K562 (cell line): ENCODE data around the gene SEMA5A. TPM values are rescaled to one million over a fixed set of nuclear protein-coding genes. Genes with fewer than 3 reads are reported as not detected.

Source experiments
- AFF4 ChIP-seq: sonication (generic); formaldehyde crosslinking; IDR thresholded peaks from 2 replicates; pipeline ENCODE4 v1.8.0; 2023; ENCODE audit warnings: mild to moderate bottlenecking, missing genetic modification reagents
- CHCHD3 ChIP-seq: fragments of 250-450 bp; sonication (Bioruptor Pico); IDR thresholded peaks from 2 replicates; pipeline ENCODE4 v2.1.2; 2022; ENCODE audit warnings: mild to moderate bottlenecking
- HMGXB4 ChIP-seq: sonication (generic); formaldehyde crosslinking; IDR thresholded peaks from 2 replicates; pipeline ENCODE4 v1.8.1; 2023; ENCODE audit warnings: mild to moderate bottlenecking, missing genetic modification reagents
- NEUROD1 ChIP-seq: fragments of 150-350 bp; IDR thresholded peaks from 2 replicates; pipeline ENCODE4 v1.6.1; 2014; ENCODE audit warnings: borderline replicate concordance, low read length, low read depth; ENCODE audit not compliant: partially characterized antibody
- RBM34 ChIP-seq: fragments of 200-400 bp; formaldehyde crosslinking; IDR thresholded peaks from 2 replicates; pipeline ENCODE4 v1.6.1; 2018; ENCODE audit warnings: low read length, borderline replicate concordance; ENCODE audit not compliant: insufficient read depth
- ZNF174 ChIP-seq: fragments of 250-450 bp; sonication (Bioruptor Pico); IDR thresholded peaks from 2 replicates; pipeline ENCODE4 v1.4.0; 2020; ENCODE audit warnings: mild to moderate bottlenecking
- ZNF324 ChIP-seq: fragments of 250-450 bp; sonication (Bioruptor Pico); IDR thresholded peaks from 2 replicates; pipeline ENCODE4 v1.4.0; 2020; ENCODE audit warnings: mild to moderate bottlenecking
- ZNF76 ChIP-seq: fragments of 250-450 bp; sonication (Bioruptor Pico); IDR thresholded peaks from 2 replicates; pipeline ENCODE4 v1.4.0; 2020; ENCODE audit warnings: mild to moderate bottlenecking, moderate library complexity, borderline replicate concordance
- polyA plus RNA-seq, 8 experiments: library from polyadenylated mRNA; depleted of rRNA in 4 of 8; stranded (reverse) in 5 of 8; unstranded in 3 of 8; fragments of >200 nt; fragmentation: Nextera tagmentation in 2 of 8; fragmentation: Illumina TruSeq in 1 of 8; extraction: Ambion mirVana in 2 of 8; extraction: Trizol in 1 of 8; gene quantifications; 2 replicates each; pipeline versions ENCODE4 v1.2.1 to v1.2.3, GENCODE V29; 2011 to 2014; ENCODE audit warnings: inconsistent platforms in 1 of 8, missing spikeins in 1 of 8
- total RNA-seq, 7 experiments: library from RNA; depleted of rRNA in 6 of 7; stranded (reverse); fragments of >200 nt in 6 of 7; fragmentation: Illumina TruSeq in 2 of 7; extraction: Trizol in 2 of 7; gene quantifications; 2 replicates each; pipeline versions ENCODE4 v1.2.1 to v1.2.3, GENCODE V29; 2011 to 2021; ENCODE audit warnings: low replicate concordance in 1 of 7
- TF ChIP-seq, protein P1 (sequence below): fragments of 250-450 bp; sonication (Bioruptor Pico); IDR thresholded peaks from 2 replicates; pipeline ENCODE4 v1.4.0; 2020

SEMA5A gene
- total and polyA plus RNA-seq, 9 of the 15 experiments (the other 6 are each of a cell fraction or from before 2014, with no cell fraction given) = 0.02 TPM; not detected in 8

DNA sequence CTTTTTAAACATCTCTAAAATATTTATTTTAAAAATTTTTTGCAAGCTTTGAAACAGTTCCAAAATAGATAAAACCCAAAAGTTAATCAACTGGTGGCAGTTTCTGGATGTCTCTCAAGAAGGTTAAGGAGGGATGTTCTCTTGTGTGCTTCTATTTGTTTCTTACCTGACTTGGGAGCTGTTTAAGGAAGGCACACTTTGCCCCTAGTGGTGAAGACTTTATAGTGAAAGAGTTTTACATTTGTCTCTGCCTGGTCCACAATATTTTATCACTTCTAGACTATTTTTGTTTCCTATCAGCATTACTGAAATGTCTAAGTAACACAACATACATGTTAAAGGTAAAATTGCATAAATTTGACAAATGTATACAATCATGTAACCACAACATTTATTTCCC, 552.8 kb downstream of the SEMA5A start (continued):
- TF ChIP-seq AFF4 = no peak
- TF ChIP-seq CHCHD3 = no peak
- no peak for TF ChIP-seq ZNF174
- TF ChIP-seq ZNF76 = no peak
- no peak for TF ChIP-seq NEUROD1
- no peak for TF ChIP-seq ZNF324 (CRISPR knock-in tag)
- TF ChIP-seq, protein P1, sequence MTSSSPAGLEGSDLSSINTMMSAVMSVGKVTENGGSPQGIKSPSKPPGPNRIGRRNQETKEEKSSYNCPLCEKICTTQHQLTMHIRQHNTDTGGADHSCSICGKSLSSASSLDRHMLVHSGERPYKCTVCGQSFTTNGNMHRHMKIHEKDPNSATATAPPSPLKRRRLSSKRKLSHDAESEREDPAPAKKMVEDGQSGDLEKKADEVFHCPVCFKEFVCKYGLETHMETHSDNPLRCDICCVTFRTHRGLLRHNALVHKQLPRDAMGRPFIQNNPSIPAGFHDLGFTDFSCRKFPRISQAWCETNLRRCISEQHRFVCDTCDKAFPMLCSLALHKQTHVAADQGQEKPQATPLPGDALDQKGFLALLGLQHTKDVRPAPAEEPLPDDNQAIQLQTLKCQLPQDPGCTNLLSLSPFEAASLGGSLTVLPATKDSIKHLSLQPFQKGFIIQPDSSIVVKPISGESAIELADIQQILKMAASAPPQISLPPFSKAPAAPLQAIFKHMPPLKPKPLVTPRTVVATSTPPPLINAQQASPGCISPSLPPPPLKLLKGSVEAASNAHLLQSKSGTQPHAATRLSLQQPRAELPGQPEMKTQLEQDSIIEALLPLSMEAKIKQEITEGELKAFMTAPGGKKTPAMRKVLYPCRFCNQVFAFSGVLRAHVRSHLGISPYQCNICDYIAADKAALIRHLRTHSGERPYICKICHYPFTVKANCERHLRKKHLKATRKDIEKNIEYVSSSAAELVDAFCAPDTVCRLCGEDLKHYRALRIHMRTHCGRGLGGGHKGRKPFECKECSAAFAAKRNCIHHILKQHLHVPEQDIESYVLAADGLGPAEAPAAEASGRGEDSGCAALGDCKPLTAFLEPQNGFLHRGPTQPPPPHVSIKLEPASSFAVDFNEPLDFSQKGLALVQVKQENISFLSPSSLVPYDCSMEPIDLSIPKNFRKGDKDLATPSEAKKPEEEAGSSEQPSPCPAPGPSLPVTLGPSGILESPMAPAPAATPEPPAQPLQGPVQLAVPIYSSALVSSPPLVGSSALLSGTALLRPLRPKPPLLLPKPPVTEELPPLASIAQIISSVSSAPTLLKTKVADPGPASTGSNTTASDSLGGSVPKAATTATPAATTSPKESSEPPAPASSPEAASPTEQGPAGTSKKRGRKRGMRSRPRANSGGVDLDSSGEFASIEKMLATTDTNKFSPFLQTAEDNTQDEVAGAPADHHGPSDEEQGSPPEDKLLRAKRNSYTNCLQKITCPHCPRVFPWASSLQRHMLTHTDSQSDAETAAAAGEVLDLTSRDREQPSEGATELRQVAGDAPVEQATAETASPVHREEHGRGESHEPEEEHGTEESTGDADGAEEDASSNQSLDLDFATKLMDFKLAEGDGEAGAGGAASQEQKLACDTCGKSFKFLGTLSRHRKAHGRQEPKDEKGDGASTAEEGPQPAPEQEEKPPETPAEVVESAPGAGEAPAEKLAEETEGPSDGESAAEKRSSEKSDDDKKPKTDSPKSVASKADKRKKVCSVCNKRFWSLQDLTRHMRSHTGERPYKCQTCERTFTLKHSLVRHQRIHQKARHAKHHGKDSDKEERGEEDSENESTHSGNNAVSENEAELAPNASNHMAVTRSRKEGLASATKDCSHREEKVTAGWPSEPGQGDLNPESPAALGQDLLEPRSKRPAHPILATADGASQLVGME = no peak
- TF ChIP-seq HMGXB4 = no peak
- TF ChIP-seq RBM34 = no peak
